H1 (cell line): Measurements from ENCODE around the gene WDR1. TPM values are rescaled to one million over a fixed set of nuclear protein-coding genes. Genes with fewer than 3 reads are reported as not detected.

Source experiments
- CTCF ChIA-PET: fragments of 300-600 bp; sonication (Branson Sonifier 250); formaldehyde crosslinking; loops from one replicate; lab custom pipeline; 2021; ENCODE audit not compliant: partially characterized antibody; lab: Charles Lee
- POLR2A ChIA-PET: fragments of 300-600 bp; sonication (Branson Sonifier 250); formaldehyde crosslinking; loops from one replicate; lab custom pipeline; 2021; ENCODE audit warnings: inconsistent platforms; ENCODE audit not compliant: partially characterized antibody; lab: Charles Lee
- DNase-seq, 2 experiments: peaks; one replicate each; pipeline versions ENCODE4 v3.0.0 to v3.0.0-alpha.2; 2010 to 2022; ENCODE audit warnings: low spot score in 2 of 2, low read depth in 1 of 2, mixed read lengths in 1 of 2
- FAIRE-seq: peaks from 2 replicates; lab custom pipeline; 2011; peaks lifted over from hg19 to GRCh38; lab: Jason Lieb, UNC
- H2AFZ ChIP-seq: 2 replicates; pipeline ENCODE4 v1.8.1; 2012; ENCODE audit warnings: low read length, inconsistent platforms
- H2AK5ac ChIP-seq: 2 replicates; pipeline ENCODE4 v1.6.1; 2013; ENCODE audit warnings: low read depth, low read length
- H2BK120ac ChIP-seq: replicated peaks from 2 replicates; pipeline ENCODE3; 2013; ENCODE audit warnings: low read depth, low read length, inconsistent platforms
- H2BK12ac ChIP-seq: 2 replicates; pipeline ENCODE4 v1.6.1; 2013; ENCODE audit warnings: low read depth, low read length
- H2BK15ac ChIP-seq: 2 replicates; pipeline ENCODE4 v1.6.1; 2013; ENCODE audit warnings: low read length
- H2BK20ac ChIP-seq: 2 replicates; pipeline ENCODE4 v1.6.1; 2013; ENCODE audit warnings: low read length
- H2BK5ac ChIP-seq: 2 replicates; pipeline ENCODE4 v1.6.1; 2013; ENCODE audit warnings: low read depth, low read length
- H3K14ac ChIP-seq: 2 replicates; pipeline ENCODE4 v1.6.1; 2013; ENCODE audit warnings: inconsistent platforms; ENCODE audit not compliant: insufficient read length
- H3K18ac ChIP-seq: 2 replicates; pipeline ENCODE4 v1.6.1; 2013; ENCODE audit warnings: low read length; ENCODE audit errors: extremely low read depth
- H3K23ac ChIP-seq: 2 replicates; pipeline ENCODE4 v1.6.1; 2013; ENCODE audit warnings: inconsistent platforms; ENCODE audit not compliant: insufficient read length
- H3K23me2 ChIP-seq: 2 replicates; pipeline ENCODE4 v1.6.1; 2013; ENCODE audit warnings: low read depth, low read length
- H3K27ac ChIP-seq: 2 replicates; pipeline ENCODE4 v1.6.1; 2011; ENCODE audit warnings: low read depth, low read length, inconsistent platforms
- H3K27me3 ChIP-seq, 4 experiments: replicated peaks in 1 of 4; 1 replicate in 1 of 4; 2 replicates in 3 of 4; pipeline versions ENCODE4 v1.6.1 to v1.8.1; 2011 to 2013; ENCODE audit warnings: low read length in 3 of 4, mild to moderate bottlenecking in 3 of 4, inconsistent platforms in 2 of 4, mixed read lengths in 2 of 4, moderate library complexity in 1 of 4; ENCODE audit not compliant: control insufficient read depth in 3 of 4, insufficient read depth in 3 of 4; ENCODE audit errors: extremely low read depth in 1 of 4
- H3K36me3 ChIP-seq, 4 experiments: 2 replicates each; pipeline versions ENCODE4 v1.6.1 to v1.8.1; 2011 to 2013; ENCODE audit warnings: mild to moderate bottlenecking in 4 of 4, low read length in 3 of 4, moderate library complexity in 2 of 4, control low read depth in 1 of 4, inconsistent platforms in 1 of 4; ENCODE audit not compliant: insufficient read depth in 4 of 4, control insufficient read depth in 2 of 4
- H3K4ac ChIP-seq: replicated peaks from 2 replicates; pipeline ENCODE3; 2013; ENCODE audit warnings: low read length, low read depth, mixed read lengths, inconsistent platforms; ENCODE audit not compliant: insufficient read length
- H3K4me1 ChIP-seq, 4 experiments: replicated peaks in 1 of 4; 1 replicate in 1 of 4; 2 replicates in 3 of 4; pipeline versions ENCODE4 v1.6.1 to v1.8.1; 2011 to 2013; ENCODE audit warnings: low read length in 3 of 4, inconsistent platforms in 2 of 4, mixed read lengths in 1 of 4; ENCODE audit not compliant: insufficient read depth in 4 of 4, control insufficient read depth in 3 of 4
- H3K4me2 ChIP-seq, 2 experiments: 2 replicates each; pipeline versions ENCODE4 v1.6.1 to v1.8.1; 2011 to 2013; ENCODE audit warnings: low read depth in 2 of 2, low read length in 2 of 2, control low read depth in 1 of 2, inconsistent platforms in 1 of 2, mild to moderate bottlenecking in 1 of 2; ENCODE audit not compliant: insufficient read depth in 1 of 2
- H3K4me3 ChIP-seq, 4 experiments: fragments of 200-600, 300-600 bp in 1 of 4; sonication (generic), shearing (Covaris generic), sonication (Bioruptor Twin) in 1 of 4; 2 replicates each; pipeline versions ENCODE4 v1.5.1 to v1.8.1; 2011 to 2016; ENCODE audit warnings: low read length in 4 of 4, low read depth in 3 of 4, control low read depth in 2 of 4, inconsistent platforms in 2 of 4, mild to moderate bottlenecking in 2 of 4, mixed read lengths in 1 of 4, moderate library complexity in 1 of 4; ENCODE audit not compliant: insufficient read depth in 2 of 4; ENCODE audit errors: extremely low read depth in 1 of 4
- H3K56ac ChIP-seq: replicated peaks from 2 replicates; pipeline ENCODE3; 2013; ENCODE audit warnings: low read depth, mild to moderate bottlenecking, mixed read lengths, low read length, inconsistent platforms; ENCODE audit not compliant: insufficient read length
- H3K79me1 ChIP-seq: 2 replicates; pipeline ENCODE4 v1.6.1; 2013; ENCODE audit warnings: low read depth, low read length, control low read depth
- H3K79me2 ChIP-seq, 2 experiments: 2 replicates each; pipeline versions ENCODE4 v1.6.1 to v1.8.1; 2012 to 2013; ENCODE audit warnings: low read length in 2 of 2, mild to moderate bottlenecking in 2 of 2, inconsistent platforms in 1 of 2; ENCODE audit not compliant: insufficient read depth in 2 of 2, control insufficient read depth in 1 of 2
- H3K9ac ChIP-seq, 4 experiments: replicated peaks in 1 of 4; 1 replicate in 1 of 4; 2 replicates in 3 of 4; pipeline versions ENCODE4 v1.6.1 to v1.8.1; 2011 to 2013; ENCODE audit warnings: low read depth in 3 of 4, low read length in 3 of 4, control low read depth in 2 of 4, mild to moderate bottlenecking in 2 of 4, moderate library complexity in 2 of 4, inconsistent platforms in 1 of 4; ENCODE audit errors: extremely low read depth in 1 of 4
- H3K9me3 ChIP-seq, 2 experiments: 2 replicates each; pipeline versions ENCODE4 v1.6.1 to v1.8.1; 2012 to 2013; ENCODE audit warnings: mild to moderate bottlenecking in 2 of 2, moderate library complexity in 2 of 2, control low read depth in 1 of 2, inconsistent platforms in 1 of 2, low read depth in 1 of 2, low read length in 1 of 2, mixed read lengths in 1 of 2; ENCODE audit not compliant: insufficient read depth in 2 of 2
- H4K20me1 ChIP-seq, 2 experiments: replicated peaks in 1 of 2; 2 replicates each; pipeline versions ENCODE3 to v1.8.1; 2011 to 2013; ENCODE audit warnings: inconsistent platforms in 2 of 2, low read length in 2 of 2, mild to moderate bottlenecking in 1 of 2; ENCODE audit not compliant: insufficient read depth in 2 of 2, control insufficient read depth in 1 of 2
- H4K5ac ChIP-seq: 2 replicates; pipeline ENCODE4 v1.6.1; 2013; ENCODE audit warnings: low read length, low read depth, mixed read lengths, inconsistent platforms; ENCODE audit not compliant: insufficient read length
- H4K8ac ChIP-seq: 2 replicates; pipeline ENCODE4 v1.8.0; 2013; ENCODE audit warnings: mild to moderate bottlenecking, moderate library complexity, low read length, inconsistent platforms; ENCODE audit not compliant: insufficient read depth; ENCODE audit errors: extremely low read depth
- H4K91ac ChIP-seq: replicated peaks from 2 replicates; pipeline ENCODE3; 2013; ENCODE audit warnings: low read length, mixed read lengths, inconsistent platforms; ENCODE audit not compliant: insufficient read length
- CBX5 ChIP-seq: fragments of 300-800, 300-1000 bp; sonication (generic); IDR thresholded peaks from 2 replicates; pipeline ENCODE4 v1.7.1; 2016; ENCODE audit warnings: antibody characterized with exemption, low read length, low read depth
- E2F6 ChIP-seq: IDR thresholded peaks from 2 replicates; pipeline ENCODE4 v1.6.1; 2012; ENCODE audit warnings: inconsistent platforms
- EP300 ChIP-seq, 2 experiments: IDR thresholded peaks; 1 replicate in 1 of 2; 2 replicates in 1 of 2; pipeline ENCODE4 v1.6.1; 2011 to 2012; ENCODE audit warnings: low read depth in 2 of 2, low read length in 2 of 2, mild to moderate bottlenecking in 2 of 2, borderline replicate concordance in 1 of 2, inconsistent platforms in 1 of 2, moderate library complexity in 1 of 2
- EZH2 ChIP-seq: fragments of 200-600 bp; sonication (generic); IDR thresholded peaks from 2 replicates; pipeline ENCODE4 v1.7.1; 2012; ENCODE audit warnings: low read depth, mild to moderate bottlenecking, moderate library complexity, low read length, inconsistent platforms; ENCODE audit not compliant: severe bottlenecking
- KDM5A ChIP-seq: fragments of 200-600 bp; IDR thresholded peaks from 2 replicates; pipeline ENCODE4 v1.7.1; 2012; ENCODE audit warnings: mild to moderate bottlenecking, low read length, inconsistent platforms, mixed read lengths
- MAFK ChIP-seq: IDR thresholded peaks from 2 replicates; pipeline ENCODE4 v1.6.1; 2012; ENCODE audit warnings: low read depth, mild to moderate bottlenecking, improper control_type of control experiment, low read length
- NRF1 ChIP-seq: IDR thresholded peaks from 2 replicates; pipeline ENCODE4 v1.6.1; 2011; ENCODE audit warnings: mild to moderate bottlenecking, low read depth, low read length, improper control_type of control experiment
- RNF2 ChIP-seq: fragments of 200-900, 300-1000 bp; sonication (generic); IDR thresholded peaks from 2 replicates; pipeline ENCODE4 v1.7.1; 2016; ENCODE audit warnings: borderline replicate concordance, low read depth, mild to moderate bottlenecking, antibody characterized with exemption, low read length; ENCODE audit not compliant: poor library complexity, severe bottlenecking; ENCODE audit errors: missing control alignments
- SIX5 ChIP-seq: IDR thresholded peaks from 2 replicates; pipeline ENCODE4 v1.6.1; 2011; ENCODE audit warnings: mild to moderate bottlenecking, low read depth, low read length
- TAF1 ChIP-seq: IDR thresholded peaks from 2 replicates; pipeline ENCODE4 v1.6.1; 2011; ENCODE audit warnings: mild to moderate bottlenecking, low read depth, low read length
- TAF7 ChIP-seq: optimal IDR thresholded peaks from 2 replicates; pipeline ENCODE3; 2011; ENCODE audit warnings: low read depth, mild to moderate bottlenecking, inconsistent platforms, low read length, moderate library complexity, borderline replicate concordance
- TEAD4 ChIP-seq: IDR thresholded peaks from 2 replicates; pipeline ENCODE4 v1.6.1; 2012; ENCODE audit warnings: low read depth, low read length, inconsistent platforms, mixed read lengths
- WGBS, 2 experiments: shearing (Covaris generic) in 1 of 2; methylation state at CpG; one replicate each; pipeline versions ENCODE4 v1.1.6 to v1.1.7; 2013 to 2015; ENCODE audit warnings: low lambda C conversion rate in 2 of 2, mixed read lengths in 2 of 2, inconsistent platforms in 1 of 2, low coverage in 1 of 2, missing lambda C conversion rate in 1 of 2; ENCODE audit not compliant: insufficient replicate concordance in 2 of 2, insufficient coverage in 1 of 2, insufficient read length in 1 of 2; ENCODE audit errors: extremely low coverage in 1 of 2, missing lambda C conversion rate in 1 of 2; 5-methylcytosine and 5-hydroxymethylcytosine counted together
- polyA plus RNA-seq, 7 experiments: library from polyadenylated mRNA; depleted of rRNA in 3 of 7; stranded (reverse) in 5 of 7; unstranded in 2 of 7; fragments of >200 nt in 5 of 7; fragments of 200-250 nt in 2 of 7; gene quantifications; 1 replicate in 5 of 7; 2 replicates in 1 of 7; 4 replicates in 1 of 7; pipeline versions ENCODE4 v1.2.1 to v1.2.3, GENCODE V29; 2011 to 2013; ENCODE audit warnings: missing spikeins in 2 of 7, mixed read lengths in 2 of 7
- total RNA-seq: library from RNA; stranded (reverse); fragmentation: NEBNext Ultra II Directional; extraction: Animal tissue kit (Norgen Biotek cat#: 25700); gene quantifications from 2 replicates; pipeline ENCODE4 v1.2.1, GENCODE V29; 2021

Gene WDR1
- total and polyA plus RNA-seq, 2 of the 8 experiments (the other 6 are each of a cell fraction or from before 2014, with no cell fraction given), result 315 to 377 TPM

- Histone ChIP-seq H3K23ac (no peak overlapping the region), H4K20me1 (peaks cover 5 to 13% of the 10 kb centered on the region in 2 experiments), H2AFZ (no peak overlapping the region), H2AK5ac (no peak overlapping the region), H2BK20ac (no peak overlapping the region), H3K18ac (no peak overlapping the region), H3K9ac (no peak overlapping the region), H3K9me3 (no peaks in the 10 kb centered on the region), H3K4me1 (peaks cover 9 to 28% (median 18%) of the 10 kb centered on the region in 4 experiments), H3K4me2 (no peak overlapping the region; a peak in 1 of 4 replicates), H3K4ac (no peak overlapping the region), H2BK5ac (no peak overlapping the region), H3K36me3 (peaks cover 6 to 15% (median 11%) of the 10 kb centered on the region in 4 experiments; a peak in 6 of 8 replicates), H3K27ac (no peak overlapping the region), H3K79me2 (peaks cover 9 to 18% of the 10 kb centered on the region in 2 experiments), H3K23me2 (peaks cover 6% of the 10 kb centered on the region; the same call in 1 of the 2 replicates), H3K56ac (no peak overlapping the region), H3K27me3 (no peaks in the 10 kb centered on the region), H2BK12ac (no peak overlapping the region), H3K14ac (no peak overlapping the region), H3K4me3 (no peak overlapping the region), H3K79me1 (peaks cover 3% of the 10 kb centered on the region; the same call in 1 of the 2 replicates), H4K91ac (no peak overlapping the region), H2BK120ac (no peak overlapping the region), H4K8ac (no peak overlapping the region), H2BK15ac (no peak overlapping the region; the same call in 1 of the 2 replicates), H4K5ac (no peak overlapping the region)
- POLR2A ChIA-PET, result interaction anchor here (1.4 to 6.9 kb wide), 7 partner anchors 12 to 341 kb away, joined by 3 to 140 read pairs (median 18); no protein-coding TSS in a partner anchor
- FAIRE-seq (no peak), DNase-seq (no peak)
- WGBS, 2 experiments, result 83% methylated on average over 8 of the region's 8 CpGs; no CpG with 5 or more reads in 1 of the 2 experiments
- CTCF ChIA-PET, result interaction anchor here (0.8 to 3.8 kb wide), 7 partner anchors 15 to 38 kb away, joined by 3 to 22 read pairs (median 3); no protein-coding TSS in a partner anchor
- TF ChIP-seq TAF7 (no peak), E2F6 (no peak), MAFK (no peak), RNF2 (no peak), TAF1 (no peak), SIX5 (no peak), CBX5 (no peak), EP300 (IDR thresholded peaks at IDR 0.05; ENCODE audit: borderline replicate concordance in 1 of 2, low read depth in 2 of 2, low read length in 2 of 2) (no peak), EZH2 (no peak), NRF1 (no peak), TEAD4 (no peak), KDM5A (no peak)
Observed at GRCh38 chr4:10119278-10119677, 2.7 kb upstream of the WDR1 start.
